Measurements from ENCODE around the gene DAB2IP.

The DAB2IP gene

GRCh38 chr9:121748727-121749423, 97.4 kb downstream of the DAB2IP start:
- no peak for DNase-seq

- no peak for DNase-seq
Measured at GRCh38 chr9:121749614-121750013, 98.2 kb downstream of the DAB2IP start.

DNA sequence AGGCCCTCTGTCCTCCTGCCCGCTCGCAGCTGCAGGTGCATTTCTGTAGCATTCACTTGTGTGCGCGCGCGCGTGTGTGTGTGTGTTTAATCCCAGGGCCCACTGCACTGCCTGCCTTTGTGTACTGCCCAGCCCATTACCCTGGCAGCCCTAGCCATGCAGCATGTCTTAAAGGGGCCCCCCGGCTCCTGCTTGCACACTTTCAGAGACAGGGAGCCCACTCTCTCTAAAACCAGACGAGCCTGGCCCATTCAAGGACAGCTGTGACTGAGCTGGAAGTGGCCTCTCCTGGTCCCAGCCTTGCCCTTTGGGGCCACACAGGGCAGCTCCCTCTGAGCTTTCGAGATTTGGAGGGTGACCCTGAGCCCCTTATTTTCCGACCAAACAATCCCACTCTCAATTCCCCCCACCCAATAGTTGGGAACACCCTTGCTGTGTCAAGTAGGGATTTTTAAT, 98.9 kb downstream of the DAB2IP start:
- DNase-seq: no peak

- no peak for DNase-seq
Measured at GRCh38 chr9:121750715-121751623, 99.5 kb downstream of the DAB2IP start.

- no peak for DNase-seq
Measured at GRCh38 chr9:121751686-121752445, 100.4 kb downstream of the DAB2IP start.

DNA sequence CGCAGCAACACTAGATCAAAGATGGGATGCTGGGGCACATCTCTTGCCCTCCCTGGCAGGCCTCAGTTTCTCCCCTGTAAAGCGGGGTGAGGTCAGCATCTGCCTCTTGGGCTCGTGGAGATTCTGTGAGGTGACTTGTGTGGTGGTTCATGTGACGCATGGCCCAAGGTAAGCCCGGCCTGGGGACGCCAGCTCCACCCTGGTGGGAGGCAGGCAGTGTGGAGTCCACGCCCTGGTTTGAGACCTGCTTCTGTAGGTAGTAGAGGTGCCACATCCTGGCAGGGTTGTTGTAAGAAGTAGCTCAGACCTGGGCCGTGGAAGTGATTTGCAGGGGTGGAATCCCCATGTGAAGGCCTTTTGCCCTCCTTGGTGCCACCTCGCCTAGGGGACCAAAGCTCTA, 101.5 kb downstream of the DAB2IP start:
- no peak for DNase-seq

DNA sequence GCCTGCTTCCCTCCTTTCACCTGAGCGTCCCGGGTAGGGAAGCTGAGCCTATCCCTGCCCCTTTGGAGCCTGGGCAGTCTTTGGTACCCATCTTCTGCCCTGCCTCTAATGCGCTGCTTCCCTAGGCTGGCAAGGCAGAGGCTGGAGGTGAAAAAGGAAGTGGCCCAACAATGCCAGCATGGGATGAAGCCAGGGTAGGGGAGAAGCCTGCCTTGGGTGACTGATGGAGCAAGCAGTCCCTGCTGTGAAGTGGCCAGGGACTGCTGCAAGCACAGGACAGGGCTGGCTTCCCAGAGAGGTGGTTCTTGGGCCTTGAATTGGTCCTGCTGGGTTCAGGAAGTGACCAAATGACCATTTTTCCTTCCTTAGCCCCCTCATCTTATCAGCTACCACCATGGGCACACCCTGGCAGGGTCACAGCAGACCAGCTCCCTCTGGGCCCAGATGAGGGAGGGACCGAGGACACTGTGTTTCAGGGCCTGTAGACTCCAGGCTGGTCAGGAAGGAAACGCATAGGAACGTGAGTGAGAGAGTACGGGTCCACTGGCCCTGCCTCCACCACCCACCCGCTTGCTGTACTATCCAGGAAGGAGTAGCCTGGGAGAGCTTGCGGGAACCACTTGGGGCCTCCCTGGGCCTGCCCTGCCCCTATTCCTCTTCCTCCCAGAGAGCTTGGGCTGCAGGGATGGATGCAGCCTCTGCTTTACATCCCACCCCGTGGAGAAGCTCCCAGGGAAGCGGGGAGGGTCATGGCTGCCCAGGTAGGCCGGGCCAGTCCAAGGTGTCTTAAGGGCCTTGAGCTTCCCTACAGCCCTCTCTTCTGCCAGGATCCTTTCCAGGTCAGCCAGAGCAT, 102.6 kb downstream of the DAB2IP start:
- DNase-seq: no peak

- no peak for DNase-seq
Measured at GRCh38 chr9:121754655-121755436, 103.4 kb downstream of the DAB2IP start.

GRCh38 chr9:121755581-121755980, 104.1 kb downstream of the DAB2IP start:
- no peak for DNase-seq

DNA sequence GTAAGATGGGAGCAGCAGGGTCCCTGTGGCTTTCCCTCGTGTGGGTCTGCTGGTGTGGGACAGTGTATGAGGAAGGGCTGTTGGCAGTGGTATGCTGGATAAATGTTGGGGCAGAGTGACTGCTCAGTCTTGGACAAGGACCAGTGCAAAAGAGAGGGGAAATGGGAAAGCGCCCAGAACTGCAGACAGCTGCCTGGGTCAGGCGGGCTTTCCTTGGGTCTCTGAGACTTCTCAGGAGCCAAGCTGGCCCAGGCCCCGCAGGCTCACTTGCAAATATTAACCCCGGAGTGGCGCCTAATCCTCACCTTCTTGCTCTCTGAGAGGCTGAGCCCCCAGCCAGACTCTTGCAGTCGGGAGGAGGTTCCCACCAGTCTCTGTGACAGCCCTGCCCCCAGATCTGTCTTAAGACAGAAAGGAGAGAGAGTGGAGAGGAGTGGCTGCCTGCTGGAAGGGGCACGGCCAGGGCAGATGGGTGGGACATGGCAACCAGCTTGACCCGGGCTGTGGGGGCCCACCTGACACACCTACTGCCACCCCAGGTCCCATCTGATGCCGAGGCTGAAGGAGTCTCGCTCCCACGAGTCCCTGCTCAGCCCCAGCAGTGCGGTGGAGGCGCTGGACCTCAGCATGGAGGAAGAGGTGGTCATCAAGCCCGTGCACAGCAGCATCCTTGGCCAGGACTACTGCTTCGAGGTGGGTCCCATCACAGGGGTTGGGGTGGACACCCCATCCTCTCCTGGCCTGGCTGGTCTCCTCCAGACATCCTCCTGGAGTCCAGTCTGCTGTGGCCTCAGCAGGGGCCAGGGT, 105.2 kb downstream of the DAB2IP start:
- no peak for DNase-seq

GRCh38 chr9:121757281-121757585, 105.8 kb downstream of the DAB2IP start:
- no peak for DNase-seq

- DNase-seq: no peak
Measured at GRCh38 chr9:121758693-121759092, 107.3 kb downstream of the DAB2IP start.

- no peak for DNase-seq
Measured at GRCh38 chr9:121759996-121760395, 108.6 kb downstream of the DAB2IP start.

DNA sequence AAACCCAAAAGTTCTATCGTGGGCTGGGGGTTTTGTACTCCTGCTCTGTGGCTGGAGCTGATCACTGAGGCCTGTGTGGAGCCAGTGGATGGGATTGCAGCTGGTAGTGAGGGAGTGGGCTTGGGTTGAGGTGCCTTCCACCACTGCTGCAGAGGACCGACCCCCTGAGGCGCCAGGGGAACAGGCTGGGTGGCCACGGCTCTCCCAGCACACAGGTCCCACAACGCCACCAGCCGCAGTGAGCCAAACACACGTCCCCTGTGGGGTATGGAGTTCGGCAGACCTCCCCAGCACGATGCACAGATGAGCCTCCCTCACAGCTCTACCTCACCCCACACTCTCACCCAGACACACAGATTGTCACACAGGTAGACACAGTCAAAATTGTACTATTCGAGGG, 109.1 kb downstream of the DAB2IP start:
- DNase-seq: no peak

- no peak for DNase-seq
Measured at GRCh38 chr9:121763131-121763530, 111.7 kb downstream of the DAB2IP start.

- DNase-seq: no peak
Measured at GRCh38 chr9:121763561-121764370, 112.3 kb downstream of the DAB2IP start.

- DNase-seq: no peak
Measured at GRCh38 chr9:121764371-121764730, 112.9 kb downstream of the DAB2IP start.

GRCh38 chr9:121765021-121765950, 113.9 kb downstream of the DAB2IP start:
- DNase-seq: no peak
